K562 (cell line): ENCODE measurements around the gene OCA2. TPM values are rescaled to one million over a fixed set of nuclear protein-coding genes. Genes with fewer than 3 reads are reported as not detected.

Experiments
- ATAC-seq: fragments of 200-7000 bp; cut with Tn5 transposase; 3 replicates; pipeline ENCODE4 v1.9.1; 2020; ENCODE audit warnings: moderate library complexity
- BruUV-seq: library from RNA; stranded (reverse); fragments of 400-500 nt; replicated peaks from 2 replicates; lab custom pipeline; 2021; lab: Mats Ljungman, UMichigan
- CTCF ChIA-PET: fragments of 300-600 bp; formaldehyde crosslinking; extraction: SDS; loops from one replicate; lab custom pipeline; 2021; ENCODE audit warnings: low intra/inter-chr PET ratio; lab: Yijun Ruan, JAX
- POLR2A ChIA-PET: fragments of 300-600, 350-650 bp; sonication (Branson Sonifier 250); formaldehyde crosslinking; extraction: SDS; loops from one replicate; lab custom pipeline; 2021; ENCODE audit warnings: antibody characterized with exemption, inconsistent platforms; lab: Yijun Ruan, JAX
- DNase-seq, 4 experiments: peaks; one replicate each; pipeline versions ENCODE4 v3.0.0 to v3.0.0-alpha.2; 2011 to 2018; ENCODE audit warnings: low spot score in 3 of 4, mixed read lengths in 3 of 4; ENCODE audit errors: extremely low read depth in 1 of 4
- FAIRE-seq: peaks from 2 replicates; lab custom pipeline; 2011; peaks lifted over from hg19 to GRCh38; lab: Jason Lieb, UNC
- H2AFZ ChIP-seq: 2 replicates; pipeline ENCODE4 v1.6.0; 2011; ENCODE audit warnings: low read depth, low read length, control low read depth, inconsistent platforms
- H3K27ac ChIP-seq: fragments of 200-600 bp; 3 replicates; pipeline ENCODE4 v1.8.0; 2011; ENCODE audit warnings: low read depth, mild to moderate bottlenecking, control low read depth, inconsistent platforms, low read length, moderate library complexity, mixed read lengths; ENCODE audit errors: extremely low read depth
- H3K27me3 ChIP-seq, 2 experiments: fragments of 300-600 bp in 1 of 2; 2 replicates in 1 of 2; 3 replicates in 1 of 2; pipeline versions ENCODE4 v1.6.0 to v1.8.0; 2011; ENCODE audit warnings: inconsistent platforms in 2 of 2, low read length in 2 of 2, mild to moderate bottlenecking in 1 of 2, mixed read lengths in 1 of 2, moderate library complexity in 1 of 2; ENCODE audit not compliant: control insufficient read depth in 2 of 2, insufficient read depth in 2 of 2
- H3K36me3 ChIP-seq: fragments of 300-600 bp; 3 replicates; pipeline ENCODE4 v1.8.0; 2011; ENCODE audit warnings: mild to moderate bottlenecking, low read length, inconsistent platforms; ENCODE audit not compliant: control insufficient read depth, insufficient read depth
- H3K4me1 ChIP-seq, 2 experiments: fragments of 200-600 bp in 1 of 2; replicated peaks in 1 of 2; 2 replicates in 1 of 2; 3 replicates in 1 of 2; pipeline versions ENCODE4 v1.5.1 to v1.8.0; 2011; ENCODE audit warnings: inconsistent platforms in 2 of 2, low read length in 2 of 2, mild to moderate bottlenecking in 1 of 2, mixed read lengths in 1 of 2, moderate library complexity in 1 of 2; ENCODE audit not compliant: control insufficient read depth in 2 of 2, insufficient read depth in 2 of 2
- H3K4me2 ChIP-seq: 2 replicates; pipeline ENCODE4 v1.6.1; 2011; ENCODE audit warnings: low read length, control low read depth, inconsistent platforms, mixed read lengths; ENCODE audit not compliant: insufficient read depth
- H3K4me3 ChIP-seq: fragments of 200-600 bp; sonication (generic), shearing (Covaris generic); 2 replicates; pipeline ENCODE4 v1.5.1; 2016; ENCODE audit warnings: control low read depth, inconsistent platforms
- H3K79me2 ChIP-seq: fragments of 200-600 bp; 3 replicates; pipeline ENCODE4 v1.8.0; 2011; ENCODE audit warnings: low read length, inconsistent platforms; ENCODE audit not compliant: control insufficient read depth, insufficient read depth
- H3K9ac ChIP-seq, 2 experiments: 2 replicates each; pipeline versions ENCODE4 v1.6.0 to v1.6.1; 2011; ENCODE audit warnings: low read depth in 2 of 2, low read length in 2 of 2, control low read depth in 1 of 2, inconsistent platforms in 1 of 2, mild to moderate bottlenecking in 1 of 2, mixed read lengths in 1 of 2; ENCODE audit not compliant: insufficient read depth in 1 of 2
- H3K9me1 ChIP-seq: one replicate; pipeline ENCODE4 v1.6.0; 2011; ENCODE audit warnings: inconsistent platforms, mild to moderate bottlenecking, low read length, moderate library complexity; ENCODE audit not compliant: control insufficient read depth, insufficient read depth
- H3K9me3 ChIP-seq: replicated peaks from 2 replicates; pipeline ENCODE4 v1.5.1; 2011; ENCODE audit warnings: low read depth, low read length, inconsistent platforms; ENCODE audit not compliant: control insufficient read depth, insufficient read depth
- H4K20me1 ChIP-seq: replicated peaks from 2 replicates; pipeline ENCODE4 v1.6.1; 2011; ENCODE audit warnings: low read length, inconsistent platforms, mixed read lengths; ENCODE audit not compliant: control insufficient read depth, insufficient read depth
- ARID2 ChIP-seq: fragments of 450-650 bp; IDR thresholded peaks from 2 replicates; pipeline ENCODE4 v1.6.1; 2017; ENCODE audit warnings: antibody characterized with exemption, mild to moderate bottlenecking
- ATF1 ChIP-seq, 2 experiments: fragments of 450-650 bp in 1 of 2; IDR thresholded peaks; 2 replicates each; pipeline ENCODE4 v1.6.1; 2016; ENCODE audit warnings: missing compliant biosample characterization in 1 of 2, missing genetic modification characterization in 1 of 2
- BRCA1 ChIP-seq, 2 experiments: fragments of 450-650 bp in 1 of 2; sonication (generic) in 1 of 2; formaldehyde crosslinking in 1 of 2; IDR thresholded peaks; 2 replicates each; pipeline versions ENCODE4 v1.5.0 to v1.6.1; 2017 to 2020; ENCODE audit warnings: mild to moderate bottlenecking in 1 of 2, missing genetic modification reagents in 1 of 2
- C11orf30 ChIP-seq: fragments of 450-650 bp; IDR thresholded peaks from 2 replicates; pipeline ENCODE4 v1.6.1; 2016; ENCODE audit warnings: low read depth, mild to moderate bottlenecking
- DDX20 ChIP-seq: fragments of 450-650 bp; IDR thresholded peaks from 2 replicates; pipeline ENCODE4 v1.6.1; 2016; ENCODE audit warnings: missing genetic modification characterization, low read depth, mild to moderate bottlenecking, missing compliant biosample characterization, moderate library complexity
- HBP1 ChIP-seq: fragments of 450-650 bp; formaldehyde crosslinking; IDR thresholded peaks from 2 replicates; pipeline ENCODE4 v1.4.0; 2022; ENCODE audit warnings: missing genetic modification characterization
- HDAC2 ChIP-seq: fragments of 450-650 bp; IDR thresholded peaks from 2 replicates; pipeline ENCODE4 v1.6.1; 2016; ENCODE audit warnings: mild to moderate bottlenecking
- HEY1 ChIP-seq: fragments of 250-450 bp; sonication (Bioruptor Pico); IDR thresholded peaks from 2 replicates; pipeline ENCODE4 v1.5.0; 2020; ENCODE audit warnings: mild to moderate bottlenecking, moderate library complexity, borderline replicate concordance
- MAFF ChIP-seq: IDR thresholded peaks from 2 replicates; pipeline ENCODE4 v1.6.1; 2012; ENCODE audit warnings: low read length, improper control_type of control experiment
- MAFG ChIP-seq: fragments of 450-650 bp; conservative IDR thresholded peaks from 2 replicates; pipeline ENCODE4 v1.6.1; 2016; ENCODE audit warnings: missing genetic modification characterization, missing compliant biosample characterization
- MAFK ChIP-seq: IDR thresholded peaks from 2 replicates; pipeline ENCODE4 v1.6.1; 2011; ENCODE audit warnings: low read length, improper control_type of control experiment
- MEF2D ChIP-seq: conservative IDR thresholded peaks from 2 replicates; pipeline ENCODE4 v1.6.1; 2016; ENCODE audit warnings: low read depth, missing genetic modification characterization, missing compliant biosample characterization
- SMARCB1 ChIP-seq: IDR thresholded peaks from 2 replicates; pipeline ENCODE4 v1.6.1; 2011; ENCODE audit warnings: improper control_type of control experiment, low read depth; ENCODE audit not compliant: insufficient read length
- ZFP36 ChIP-seq: fragments of 150-350 bp; IDR thresholded peaks from 2 replicates; pipeline ENCODE4 v1.6.1; 2018; ENCODE audit warnings: low read length, low read depth; ENCODE audit not compliant: partially characterized antibody
- ZNF316 ChIP-seq: fragments of 450-650 bp; IDR thresholded peaks from 2 replicates; pipeline ENCODE4 v1.6.1; 2016
- ZNF668 ChIP-seq: fragments of 250-450 bp; sonication (Bioruptor Pico); IDR thresholded peaks from 2 replicates; pipeline ENCODE4 v1.8.0; 2022; ENCODE audit warnings: mild to moderate bottlenecking, inconsistent platforms
- in situ Hi-C: fragments of 300-500 bp; cut with MboI; formaldehyde crosslinking; loops from 4 replicates; pipeline ENCODE4 v1.15.0; 2018; ENCODE audit warnings: inconsistent platforms, mixed read lengths
- intact Hi-C: fragments of 100-400 bp; cut with micrococcal nuclease; formaldehyde crosslinking; loops from 2 replicates; pipeline ENCODE4 v1.14.2; 2022
- polyA plus RNA-seq, 8 experiments: library from polyadenylated mRNA; depleted of rRNA in 4 of 8; stranded (reverse) in 5 of 8; unstranded in 3 of 8; fragments of >200 nt; fragmentation: Nextera tagmentation in 2 of 8; fragmentation: Illumina TruSeq in 1 of 8; extraction: Ambion mirVana in 2 of 8; extraction: Trizol in 1 of 8; gene quantifications; 2 replicates each; pipeline versions ENCODE4 v1.2.1 to v1.2.3, GENCODE V29; 2011 to 2014; ENCODE audit warnings: inconsistent platforms in 1 of 8, missing spikeins in 1 of 8
- total RNA-seq, 7 experiments: library from RNA; depleted of rRNA in 6 of 7; stranded (reverse); fragments of >200 nt in 6 of 7; fragmentation: Illumina TruSeq in 2 of 7; extraction: Trizol in 2 of 7; gene quantifications; 2 replicates each; pipeline versions ENCODE4 v1.2.1 to v1.2.3, GENCODE V29; 2011 to 2021; ENCODE audit warnings: low replicate concordance in 1 of 7

The OCA2 gene
- total and polyA plus RNA-seq, 9 of the 15 experiments (the other 6 are each of a cell fraction or from before 2014, with no cell fraction given), result 0.07 to 0.59 (median 0.17) TPM; not detected in 1

DNA sequence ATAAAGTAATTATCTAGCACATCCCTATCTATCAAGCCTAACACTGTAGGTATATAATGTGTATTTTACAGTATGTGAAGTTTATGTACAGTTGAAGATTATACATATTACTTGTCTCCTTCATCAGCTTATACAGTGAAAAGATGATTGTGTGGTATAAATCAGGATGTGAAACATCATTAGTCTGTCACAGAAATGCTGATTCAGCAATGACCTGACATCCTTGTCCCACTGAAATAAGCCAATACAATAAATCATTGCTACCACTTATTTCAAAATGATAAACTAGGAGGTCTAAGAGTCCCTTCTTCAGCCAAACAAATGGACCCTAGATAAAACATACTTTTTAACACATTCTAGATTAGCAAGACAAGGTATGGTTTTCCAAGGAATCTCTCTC lies 225.3 kb downstream of the OCA2 start:
- DNase-seq (no peak), ATAC-seq (no peak)
- H3K27me3 ChIP-seq, result peaks cover 0 to 20% of the 10 kb centered on the region in 2 experiments; a peak in 2 of 5 replicates
- BruUV-seq, result no TSS peak
- no peaks in the 10 kb centered on the region for H3K9me1 ChIP-seq
- no peaks in the 10 kb centered on the region for H3K36me3 ChIP-seq
- no peak overlapping the region for H3K27ac ChIP-seq
- no peak overlapping the region for H2AFZ ChIP-seq
- H3K9ac ChIP-seq, result no peak overlapping the region
- no peaks in the 10 kb centered on the region for H3K9me3 ChIP-seq
- H3K4me1 ChIP-seq, result no peaks in the 10 kb centered on the region
- TF ChIP-seq BRCA1 (IDR thresholded peaks at IDR 0.05), result no peak
- no peak for TF ChIP-seq BRCA1 (CRISPR knock-in tag; IDR thresholded peaks at IDR 0.05)
- no peak for TF ChIP-seq ZFP36
- peak; percentile 84 for TF ChIP-seq MAFG
- peak; percentile 95 for TF ChIP-seq MAFF
- TF ChIP-seq HBP1 (CRISPR knock-in tag), result no peak
- TF ChIP-seq MAFK, result peak; percentile 94
- TF ChIP-seq SMARCB1, result no peak
- TF ChIP-seq ARID2, result no peak
- TF ChIP-seq MEF2D, result no peak
- no peak for TF ChIP-seq HEY1 (CRISPR knock-in tag)
- peak; percentile 91 for TF ChIP-seq ZNF316
- TF ChIP-seq C11orf30, result peak; percentile 85
- TF ChIP-seq HDAC2, result no peak
- no peak for TF ChIP-seq DDX20 (tag)
- no peak for TF ChIP-seq ZNF668 (CRISPR knock-in tag)
- no peak for TF ChIP-seq ATF1 (CRISPR knock-in tag; IDR thresholded peaks at IDR 0.05)
- TF ChIP-seq ATF1 (tag; IDR thresholded peaks at IDR 0.05), result no peak
- TF ChIP-seq, all 486 proteins: peak for 5
- no peak overlapping the region for H3K4me3 ChIP-seq
- no peaks in the 10 kb centered on the region for H3K79me2 ChIP-seq
- no peaks in the 10 kb centered on the region; the same call in 1 of the 2 replicates for H4K20me1 ChIP-seq
- in situ Hi-C loops (no loop called here), intact Hi-C loops (no loop called here)
- POLR2A ChIA-PET, result no interaction called here
- CTCF ChIA-PET, result no interaction called here
- H3K4me2 ChIP-seq, result no peak overlapping the region
- no peak for FAIRE-seq
